Liver (tissue), 9 donors: Measurements from ENCODE around the gene SET. TPM values are rescaled to one million over a fixed set of nuclear protein-coding genes. Genes with fewer than 3 reads are reported as not detected.

ENCODE experiments used
- DNase-seq: peaks from one replicate; pipeline ENCODE4 v3.0.0-alpha.2; 2017; ENCODE audit warnings: low spot score
- H3K27ac ChIP-seq, 2 donors: one replicate each; pipeline ENCODE4 v1.7.0; 2013; ENCODE audit warnings: inconsistent platforms in 2 of 2, low read length in 2 of 2, control low read depth in 1 of 2, low read depth in 1 of 2, mild to moderate bottlenecking in 1 of 2
- H3K27me3 ChIP-seq, 4 donors: one replicate each; pipeline versions ENCODE4 v1.6.1 to v1.7.0; 2013; ENCODE audit warnings: low read length in 3 of 4, inconsistent platforms in 1 of 4, mild to moderate bottlenecking in 1 of 4, moderate library complexity in 1 of 4; ENCODE audit not compliant: control insufficient read depth in 4 of 4, insufficient read depth in 4 of 4
- H3K36me3 ChIP-seq, 4 donors: one replicate each; pipeline versions ENCODE4 v1.6.1 to v1.7.0; 2013; ENCODE audit warnings: low read length in 3 of 4, mild to moderate bottlenecking in 3 of 4, low read depth in 1 of 4, moderate library complexity in 1 of 4; ENCODE audit not compliant: control insufficient read depth in 4 of 4, insufficient read depth in 3 of 4
- H3K4me1 ChIP-seq, 4 donors: one replicate each; pipeline versions ENCODE4 v1.6.1 to v1.7.0; 2013; ENCODE audit warnings: low read length in 3 of 4, mild to moderate bottlenecking in 3 of 4, moderate library complexity in 1 of 4; ENCODE audit not compliant: control insufficient read depth in 4 of 4, insufficient read depth in 4 of 4
- H3K4me3 ChIP-seq, 3 donors: one replicate each; pipeline versions ENCODE4 v1.6.1 to v1.7.0; 2013; ENCODE audit warnings: low read length in 3 of 3, control low read depth in 1 of 3, low read depth in 1 of 3, mild to moderate bottlenecking in 1 of 3
- H3K9ac ChIP-seq, 2 donors: one replicate each; pipeline ENCODE4 v1.7.0; 2013; ENCODE audit warnings: low read length in 2 of 2, mild to moderate bottlenecking in 2 of 2, moderate library complexity in 2 of 2, control low read depth in 1 of 2, low read depth in 1 of 2
- H3K9me3 ChIP-seq, 4 donors: one replicate each; pipeline versions ENCODE4 v1.6.1 to v1.7.0; 2013; ENCODE audit warnings: low read length in 3 of 4; ENCODE audit not compliant: control insufficient read depth in 4 of 4
- ATF3 ChIP-seq: IDR thresholded peaks from 2 replicates; pipeline ENCODE4 v1.6.1; 2016; ENCODE audit warnings: antibody characterized with exemption
- CTCF ChIP-seq: fragments of 150-350 bp; IDR thresholded peaks from 2 replicates; pipeline ENCODE4 v1.5.1; 2017; ENCODE audit warnings: improper control_type of control experiment, low read depth, low read length; ENCODE audit not compliant: missing input control
- EGR1 ChIP-seq, 2 donors: IDR thresholded peaks; 2 replicates each; pipeline ENCODE4 v1.6.1; 2016 to 2018; ENCODE audit warnings: antibody characterized with exemption in 2 of 2, low read depth in 2 of 2
- FOXA1 ChIP-seq: IDR thresholded peaks from 2 replicates; pipeline ENCODE4 v1.6.1; 2016; ENCODE audit warnings: antibody characterized with exemption
- GABPA ChIP-seq, 2 donors: IDR thresholded peaks in 1 of 2; conservative IDR thresholded peaks in 1 of 2; 2 replicates each; pipeline ENCODE4 v1.6.1; 2016; ENCODE audit warnings: antibody characterized with exemption in 2 of 2, mild to moderate bottlenecking in 1 of 2, moderate library complexity in 1 of 2
- HNF4A ChIP-seq, 2 donors: conservative IDR thresholded peaks; 2 replicates each; pipeline ENCODE4 v1.6.1; 2016; ENCODE audit warnings: antibody characterized with exemption in 2 of 2, mild to moderate bottlenecking in 2 of 2
- HNF4G ChIP-seq: IDR thresholded peaks from 2 replicates; pipeline ENCODE4 v1.6.1; 2016; ENCODE audit warnings: antibody characterized with exemption
- MAX ChIP-seq: IDR thresholded peaks from 2 replicates; pipeline ENCODE4 v1.6.1; 2016; ENCODE audit warnings: antibody characterized with exemption
- NR2F2 ChIP-seq: IDR thresholded peaks from 2 replicates; pipeline ENCODE4 v1.6.1; 2016; ENCODE audit warnings: antibody characterized with exemption
- RAD21 ChIP-seq, 2 donors: IDR thresholded peaks; 2 replicates each; pipeline ENCODE4 v1.6.1; 2016; ENCODE audit warnings: antibody characterized with exemption in 2 of 2, mild to moderate bottlenecking in 2 of 2
- REST ChIP-seq: IDR thresholded peaks from 2 replicates; pipeline ENCODE4 v1.6.1; 2016; ENCODE audit warnings: antibody characterized with exemption, mild to moderate bottlenecking
- RXRA ChIP-seq, 2 donors: IDR thresholded peaks; 2 replicates each; pipeline ENCODE4 v1.6.1; 2017 to 2018; ENCODE audit warnings: antibody characterized with exemption in 2 of 2, mild to moderate bottlenecking in 1 of 2
- SP1 ChIP-seq: IDR thresholded peaks from 2 replicates; pipeline ENCODE4 v1.6.1; 2018; ENCODE audit warnings: antibody characterized with exemption, mild to moderate bottlenecking
- TAF1 ChIP-seq: conservative IDR thresholded peaks from 2 replicates; pipeline ENCODE4 v1.6.1; 2016; ENCODE audit warnings: antibody characterized with exemption, mild to moderate bottlenecking
- YY1 ChIP-seq: IDR thresholded peaks from 2 replicates; pipeline ENCODE4 v1.6.1; 2016; ENCODE audit warnings: antibody characterized with exemption, mild to moderate bottlenecking
- ZBTB33 ChIP-seq: IDR thresholded peaks from 2 replicates; pipeline ENCODE4 v1.6.1; 2016; ENCODE audit warnings: antibody characterized with exemption
- WGBS: extraction: QIAGEN DNeasy Blood & Tissue Kit; methylation state at CpG from one replicate; pipeline ENCODE4 v1.1.7; 2013; 5-methylcytosine and 5-hydroxymethylcytosine counted together
- polyA plus RNA-seq, 2 donors: library from polyadenylated mRNA; stranded (reverse) in 1 of 2; unstranded in 1 of 2; fragments of 200-250 nt in 1 of 2; fragments of >200 nt in 1 of 2; fragmentation: Nextera tagmentation in 1 of 2; extraction: Ambion mirVana in 1 of 2; gene quantifications; one replicate each; pipeline versions ENCODE4 v1.2.1 to v1.2.3, GENCODE V29; 2013 to 2015
- total RNA-seq, 2 donors: library from RNA; depleted of rRNA; stranded (reverse); fragments of >200 nt; gene quantifications; one replicate each; pipeline ENCODE4 v1.2.3, GENCODE V29; 2014
- donor health status: healthy.
- donor health status: healthy.
- donor health status: healthy.
- donor health status: healthy.
- donor health status: healthy.

Gene SET
- total and polyA plus RNA-seq, 4 donors = 58.2 to 95.6 (median 69.3) TPM

- Histone ChIP-seq H3K36me3 (peaks cover 0 to 5% (median under 1%) of the 10 kb centered on the region in 4 donors), H3K9ac (no peak overlapping the region), H3K9me3 (no peaks in the 10 kb centered on the region), H3K27ac (no peak overlapping the region), H3K4me3 (no peak overlapping the region), H3K4me1 (no peaks in the 10 kb centered on the region), H3K27me3 (no peaks in the 10 kb centered on the region)
- DNase-seq = no peak
- TF ChIP-seq RAD21 (IDR thresholded peaks at IDR 0.05) = no peak
- TF ChIP-seq HNF4G = no peak
- no peak for TF ChIP-seq SP1
- no peak for TF ChIP-seq YY1
- no peak for TF ChIP-seq ATF3
- TF ChIP-seq ZBTB33 = no peak
- TF ChIP-seq REST = no peak
- no peak for TF ChIP-seq MAX
- no peak for TF ChIP-seq NR2F2
- no peak for TF ChIP-seq RXRA (IDR thresholded peaks at IDR 0.05)
- TF ChIP-seq GABPA (IDR thresholded peaks at IDR 0.05 in 1 of 2, conservative IDR thresholded peaks at IDR 0.05 in 1 of 2) = no peak
- TF ChIP-seq TAF1 = no peak
- no peak for TF ChIP-seq FOXA1
- no peak for TF ChIP-seq CTCF
- no peak for TF ChIP-seq EGR1 (IDR thresholded peaks at IDR 0.05; ENCODE audit: low read depth in 2 of 2)
- TF ChIP-seq HNF4A (conservative IDR thresholded peaks at IDR 0.05) = no peak
- 91% methylated on average over 7 of the region's 7 CpGs for WGBS
These were observed 27.7 kb downstream of the SET start for GRCh38 chr9:128716581-128717254.
